HepG2 (cell line): Measurements from ENCODE around the gene UBE3A. TPM values are rescaled to one million over a fixed set of nuclear protein-coding genes. Genes with fewer than 3 reads are reported as not detected.

ENCODE experiments used
- AGO2 ChIP-seq: fragments of 200-400 bp; formaldehyde crosslinking; optimal IDR thresholded peaks from 2 replicates; pipeline ENCODE3; 2017; ENCODE audit warnings: mild to moderate bottlenecking, low read depth, low read length, moderate library complexity
- GFI1 ChIP-seq: sonication (generic); formaldehyde crosslinking; IDR thresholded peaks from 2 replicates; pipeline ENCODE4 v1.5.0; 2020; ENCODE audit warnings: missing genetic modification reagents, mild to moderate bottlenecking, borderline replicate concordance
- GMEB2 ChIP-seq: IDR thresholded peaks from 2 replicates; pipeline ENCODE4 v1.6.1; 2016; ENCODE audit warnings: missing biosample characterization, missing genetic modification reagents, low read depth
- HOXA5 ChIP-seq: sonication (generic); formaldehyde crosslinking; IDR thresholded peaks from 2 replicates; pipeline ENCODE4 v1.4.0; 2020; ENCODE audit warnings: missing genetic modification reagents
- MLLT10 ChIP-seq: sonication (generic); formaldehyde crosslinking; IDR thresholded peaks from 2 replicates; pipeline ENCODE4 v1.4.0; 2020; ENCODE audit warnings: missing genetic modification reagents
- MTA1 ChIP-seq: sonication (generic); formaldehyde crosslinking; IDR thresholded peaks from 2 replicates; pipeline ENCODE4 v1.4.0; 2020; ENCODE audit warnings: missing genetic modification reagents, mild to moderate bottlenecking, borderline replicate concordance
- NCOA1 ChIP-seq: sonication (generic); formaldehyde crosslinking; IDR thresholded peaks from 2 replicates; pipeline ENCODE4 v1.9.0; 2021; ENCODE audit warnings: missing genetic modification reagents
- NFAT5 ChIP-seq: sonication (generic); formaldehyde crosslinking; IDR thresholded peaks from 2 replicates; pipeline ENCODE4 v1.4.0; 2020; ENCODE audit warnings: missing genetic modification reagents
- NPAS2 ChIP-seq: sonication (generic); formaldehyde crosslinking; IDR thresholded peaks from 2 replicates; pipeline ENCODE4 v1.8.0; 2022; ENCODE audit warnings: mild to moderate bottlenecking, missing genetic modification reagents, borderline replicate concordance
- SNRNP70 ChIP-seq: fragments of 200-400 bp; formaldehyde crosslinking; IDR thresholded peaks from 2 replicates; pipeline ENCODE4 v1.6.1; 2017; ENCODE audit warnings: mild to moderate bottlenecking, low read depth, low read length, moderate library complexity
- TRIM22 ChIP-seq: fragments of 450-650 bp; IDR thresholded peaks from 2 replicates; pipeline ENCODE4 v1.6.1; 2017
- ZFX ChIP-seq: sonication (generic); formaldehyde crosslinking; IDR thresholded peaks from 2 replicates; pipeline ENCODE4 v1.4.0; 2020; ENCODE audit warnings: mild to moderate bottlenecking, low read depth, missing genetic modification reagents, moderate library complexity
- ZNF253 ChIP-seq: sonication (generic); formaldehyde crosslinking; IDR thresholded peaks from 2 replicates; pipeline ENCODE4 v1.8.0; 2022; ENCODE audit warnings: mild to moderate bottlenecking, missing genetic modification reagents, borderline replicate concordance
- ZNF292 ChIP-seq: sonication (generic); formaldehyde crosslinking; IDR thresholded peaks from 2 replicates; pipeline ENCODE4 v1.8.1; 2022; ENCODE audit warnings: mild to moderate bottlenecking, low read depth, missing genetic modification reagents, borderline replicate concordance
- ZNF34 ChIP-seq: sonication (generic); formaldehyde crosslinking; IDR thresholded peaks from 2 replicates; pipeline ENCODE4 v1.4.0; 2020; ENCODE audit warnings: mild to moderate bottlenecking, missing genetic modification reagents, borderline replicate concordance
- ZNF383 ChIP-seq: sonication (generic); formaldehyde crosslinking; IDR thresholded peaks from 2 replicates; pipeline ENCODE4 v1.4.0; 2020; ENCODE audit warnings: missing genetic modification reagents, mild to moderate bottlenecking, borderline replicate concordance
- ZNF562 ChIP-seq: sonication (generic); formaldehyde crosslinking; IDR thresholded peaks from 2 replicates; pipeline ENCODE4 v1.8.0; 2022; ENCODE audit warnings: missing genetic modification reagents, borderline replicate concordance
- ZNF672 ChIP-seq: sonication (generic); formaldehyde crosslinking; IDR thresholded peaks from 2 replicates; pipeline ENCODE4 v1.8.1; 2022; ENCODE audit warnings: missing genetic modification reagents
- ZNF737 ChIP-seq: sonication (generic); formaldehyde crosslinking; IDR thresholded peaks from 2 replicates; pipeline ENCODE4 v1.5.0; 2020; ENCODE audit warnings: missing genetic modification reagents, mild to moderate bottlenecking, borderline replicate concordance
- ZNF879 ChIP-seq: sonication (generic); formaldehyde crosslinking; IDR thresholded peaks from 2 replicates; pipeline ENCODE4 v1.8.1; 2023; ENCODE audit warnings: missing genetic modification reagents
- ZSCAN21 ChIP-seq: sonication (generic); formaldehyde crosslinking; IDR thresholded peaks from 2 replicates; pipeline ENCODE4 v1.8.0; 2022; ENCODE audit warnings: mild to moderate bottlenecking, missing genetic modification reagents, moderate library complexity, borderline replicate concordance
- ZZZ3 ChIP-seq: sonication (generic); formaldehyde crosslinking; IDR thresholded peaks from 2 replicates; pipeline ENCODE4 v1.4.0; 2020; ENCODE audit warnings: missing genetic modification reagents, mild to moderate bottlenecking, borderline replicate concordance
- polyA plus RNA-seq, 8 experiments: library from polyadenylated mRNA; depleted of rRNA in 3 of 8; stranded (reverse) in 7 of 8; unstranded in 1 of 8; fragments of >200 nt; fragmentation: Illumina TruSeq in 4 of 8; extraction: Trizol in 4 of 8; gene quantifications; 2 replicates each; pipeline versions ENCODE4 v1.2.1 to v1.2.3, GENCODE V29; 2011 to 2016; ENCODE audit warnings: low read depth in 4 of 8, missing spikeins in 1 of 8, mixed read lengths in 1 of 8; ENCODE audit not compliant: insufficient read depth in 1 of 8
- total RNA-seq, 5 experiments: library from RNA; depleted of rRNA; stranded (reverse); fragments of >200 nt; fragmentation: Illumina TruSeq; extraction: Trizol; gene quantifications; 2 replicates each; pipeline ENCODE4 v1.2.3, GENCODE V29; 2016; ENCODE audit warnings: low read depth in 1 of 5

UBE3A gene
- total and polyA plus RNA-seq, 2 of the 13 experiments (the other 11 are each of a cell fraction or from before 2014, with no cell fraction given) = 17.3 to 80.5 TPM

GRCh38 chr15:25438601-25439368, at the start of gene UBE3A (continued):
- TF ChIP-seq ZZZ3 (CRISPR knock-in tag) (peak; percentile 41; the same call in 1 of the 2 replicates), ZNF672 (CRISPR knock-in tag) (no peak), GMEB2 (CRISPR knock-in tag) (no peak), ZNF253 (no peak), ZNF34 (0 out of 2 replicates have a peak, but pooled peaks have one; percentile 31), ZNF562 (CRISPR knock-in tag) (no peak), SNRNP70 (no peak), ZNF737 (CRISPR knock-in tag) (no peak), MTA1 (CRISPR knock-in tag) (no peak), ZNF879 (CRISPR knock-in tag) (0 out of 2 replicates have a peak, but pooled peaks have one; percentile 77), NCOA1 (no peak), NFAT5 (CRISPR knock-in tag) (no peak; the same call in 1 of the 2 replicates), AGO2 (peak; percentile 82), ZSCAN21 (no peak), NPAS2 (CRISPR knock-in tag) (no peak), GFI1 (CRISPR knock-in tag) (no peak), ZNF383 (CRISPR knock-in tag) (no peak), TRIM22 (no peak), MLLT10 (CRISPR knock-in tag) (no peak), HOXA5 (CRISPR knock-in tag) (no peak), ZFX (peak; percentile 68), ZNF292 (CRISPR knock-in tag) (no peak)
